Right lung (tissue), 10 donors: ENCODE measurements around the gene MCAT. TPM values are rescaled to one million over a fixed set of nuclear protein-coding genes. Genes with fewer than 3 reads are reported as not detected.

Experiments
- DNase-seq, 2 donors: peaks; one replicate each; pipeline ENCODE4 v3.0.0-alpha.2; 2013
- long read RNA-seq, 8 donors: transcript quantifications; one replicate each; lab custom pipeline, GENCODE V29; 2026
- polyA plus RNA-seq, 5 donors: library from polyadenylated mRNA; unstranded; fragments of 120-200 nt; gene quantifications; one replicate each; pipeline versions ENCODE4 v1.2.1 to v1.2.3, GENCODE V29; 2013; ENCODE audit warnings: inconsistent platforms in 1 of 5, low replicate concordance in 1 of 5; ENCODE audit not compliant: insufficient read length in 5 of 5, insufficient read depth in 1 of 5

Gene MCAT
- polyA plus RNA-seq, result 10 to 100 TPM; 12.8 to 22.4 (median 15.0) TPM
- long read RNA-seq, donor 1, transcript MCAT-201 (4 exons, 2,056 nt), result minor isoform, 6 of 436 reads
- long read RNA-seq, donor 1, transcript MCAT-202 (3 exons, 1,134 nt), result major isoform, 11 of 436 reads
- long read RNA-seq, donor 1, partial matches to known transcripts, result 418 of 436 reads
- long read RNA-seq, donor 1, other reads (novel, unspliced or antisense), result 0 of 436 reads
- long read RNA-seq, donor 2, partial matches to known transcripts, result 0 of 7 reads
- long read RNA-seq, donor 2, other reads (novel, unspliced or antisense), result 0 of 7 reads
- long read RNA-seq, donor 3, transcript MCAT-202 (3 exons, 1,134 nt), result major isoform, 10 of 17 reads
- long read RNA-seq, donor 3, transcript MCAT-201 (4 exons, 2,056 nt), result minor isoform, 5 of 17 reads
- long read RNA-seq, donor 3, partial matches to known transcripts, result 0 of 17 reads
- long read RNA-seq, donor 3, other reads (novel, unspliced or antisense), result 0 of 17 reads
- long read RNA-seq, donor 4, transcript MCAT-201 (4 exons, 2,056 nt), result major isoform, 5 of 7 reads
- long read RNA-seq, donor 4, partial matches to known transcripts, result 0 of 7 reads
- long read RNA-seq, donor 4, other reads (novel, unspliced or antisense), result 0 of 7 reads
- long read RNA-seq, donor 5, transcript MCAT-202 (3 exons, 1,134 nt), result major isoform, 12 of 416 reads
- long read RNA-seq, donor 5, transcript MCAT-201 (4 exons, 2,056 nt), result minor isoform, 7 of 416 reads
- long read RNA-seq, donor 5, partial matches to known transcripts, result 394 of 416 reads
- long read RNA-seq, donor 5, other reads (novel, unspliced or antisense), result 0 of 416 reads
- long read RNA-seq, donor 6, transcript MCAT-202 (3 exons, 1,134 nt), result major isoform, 6 of 10 reads
- long read RNA-seq, donor 6, partial matches to known transcripts, result 0 of 10 reads
- long read RNA-seq, donor 6, other reads (novel, unspliced or antisense), result 0 of 10 reads
- long read RNA-seq, donor 7, transcript MCAT-201 (4 exons, 2,056 nt), result major isoform, 5 of 8 reads
- long read RNA-seq, donor 7, partial matches to known transcripts, result 0 of 8 reads
- long read RNA-seq, donor 7, other reads (novel, unspliced or antisense), result 0 of 8 reads
- long read RNA-seq, donor 8, partial matches to known transcripts, result 0 of 3 reads
- long read RNA-seq, donor 8, other reads (novel, unspliced or antisense), result 0 of 3 reads

DNA sequence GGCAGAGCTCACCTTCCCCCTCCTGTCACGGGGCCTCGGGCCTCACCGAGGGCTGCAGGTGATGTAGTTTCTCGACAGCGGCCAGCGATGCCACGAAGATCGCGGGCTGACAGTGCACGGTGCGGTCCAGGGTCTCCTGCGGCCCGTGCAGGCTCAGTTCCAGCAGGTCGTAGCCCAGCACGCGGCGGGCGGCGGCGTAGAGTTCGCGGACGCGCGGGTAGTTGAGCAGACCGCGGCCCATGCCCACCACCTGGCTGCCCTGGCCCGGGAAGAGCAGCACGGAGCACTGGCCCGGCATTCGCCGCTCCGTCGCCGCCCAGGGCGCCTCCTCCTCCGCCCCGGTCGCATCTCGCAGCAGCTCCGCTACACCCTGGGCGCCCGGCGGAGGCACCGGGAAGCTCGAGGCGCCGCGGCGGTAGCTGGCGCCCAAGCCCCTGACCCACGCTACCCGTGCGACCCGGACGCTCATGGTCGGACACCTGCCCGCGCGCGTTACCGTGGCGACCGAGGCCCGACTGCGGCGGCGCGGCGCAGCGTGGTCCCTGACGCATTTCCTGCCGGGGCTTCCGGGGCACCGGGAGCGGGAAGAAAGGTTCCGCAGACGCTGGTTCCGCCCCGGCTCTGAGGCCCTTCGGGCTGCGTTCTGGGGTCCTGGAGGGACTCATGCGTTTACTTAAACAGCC is at the start of gene MCAT:
TSS of gene MCAT (minus strand) at position 519 of the 683 bp plus-strand sequence. CDS start at position 469, 50 bp downstream.
- DNase-seq, result peak; percentile 77 to 78

DNA sequence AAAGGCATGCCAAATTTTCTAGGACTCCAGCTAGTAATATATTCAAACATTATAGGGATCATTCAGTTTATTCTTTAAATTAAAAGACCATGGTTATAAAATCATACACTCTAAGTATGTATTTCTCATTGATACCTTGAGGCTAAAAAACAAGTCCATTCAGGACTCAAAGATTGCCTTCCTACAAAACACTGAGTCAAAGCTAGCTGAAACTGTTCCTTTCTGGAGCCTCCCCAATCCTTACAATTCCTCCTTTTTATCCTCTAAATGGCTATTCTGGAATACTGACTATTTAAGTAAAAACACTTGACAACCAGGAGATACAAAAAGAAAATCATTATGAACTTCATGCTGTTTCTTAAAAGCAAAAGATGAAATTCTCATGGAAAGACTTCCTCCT is 48.6 kb upstream of the MCAT start:
- DNase-seq, result no peak

DNA sequence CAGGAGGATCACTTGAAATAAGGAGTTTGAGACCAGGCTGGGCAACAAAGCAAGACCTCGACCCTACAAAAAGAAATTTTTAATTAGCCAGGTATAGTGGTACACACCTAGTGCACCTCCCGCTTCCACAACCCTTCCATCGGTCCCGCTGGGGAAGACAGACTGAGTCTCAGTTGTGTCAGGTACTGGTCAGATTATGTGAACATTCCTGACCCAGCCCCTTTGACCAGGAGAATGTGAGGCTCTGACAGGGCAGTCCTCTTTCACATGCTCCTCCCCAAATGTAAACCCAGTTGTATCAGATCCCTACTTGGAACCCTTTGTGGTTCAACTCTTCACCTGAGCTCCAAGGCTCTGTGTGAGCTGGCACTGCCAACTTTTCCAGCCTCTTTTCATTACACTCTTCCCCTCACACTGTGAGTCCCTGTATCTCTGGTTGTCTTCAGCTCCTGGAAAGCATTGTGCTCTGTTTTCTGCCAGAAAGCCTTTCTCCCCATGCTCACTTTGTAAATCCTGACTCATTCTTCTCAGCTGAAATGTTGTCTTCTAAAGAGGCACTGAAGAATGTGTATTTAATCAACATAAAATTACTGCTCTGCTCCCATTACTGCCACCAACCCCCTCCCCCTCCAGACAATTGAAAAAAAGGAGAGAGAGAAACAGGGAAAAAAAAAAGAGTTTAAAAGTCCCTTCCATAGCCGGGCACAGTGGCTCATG is 45.8 kb upstream of the MCAT start:
- DNase-seq, result no peak

GRCh38 chr22:43187171-43188099 is 44.2 kb upstream of the MCAT start:
- DNase-seq, result peak; percentile 97 to 98

- peak; percentile 45 to 52 for DNase-seq
These were observed 43.3 kb upstream of the MCAT start, which contains the start of gene TTLL12 for GRCh38 chr22:43186272-43187170. TTLL12 (minus strand) TSS chr22:43187134; CDS start chr22:43187069, 65 bp downstream.

GRCh38 chr22:43185860-43186261 is 42.7 kb upstream of the MCAT start:
- peak in 1 of 2 donors; percentile 33 for DNase-seq

- no peak for DNase-seq
These were observed 40.5 kb upstream of the MCAT start for GRCh38 chr22:43183496-43184277.

DNA sequence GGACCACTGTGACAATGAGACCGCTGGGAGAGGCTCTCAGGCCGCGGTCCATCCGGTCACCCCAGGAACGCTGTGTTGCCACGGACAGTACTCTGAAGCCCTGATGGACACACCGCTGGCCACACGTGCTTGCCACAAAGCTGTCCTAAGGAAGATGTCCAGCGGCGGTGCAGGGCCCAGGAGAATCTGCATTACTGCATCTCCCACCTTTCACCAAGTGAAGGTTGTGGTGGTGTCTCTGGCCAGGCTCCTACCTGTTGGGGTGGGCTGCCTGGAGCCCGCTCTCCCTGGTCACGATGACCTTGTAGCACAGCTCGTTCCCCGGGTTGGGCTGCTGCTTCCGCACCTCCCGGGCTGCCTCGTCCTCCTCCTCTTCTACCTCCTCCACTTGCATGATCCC is 39.5 kb upstream of the MCAT start:
- no peak for DNase-seq

DNA sequence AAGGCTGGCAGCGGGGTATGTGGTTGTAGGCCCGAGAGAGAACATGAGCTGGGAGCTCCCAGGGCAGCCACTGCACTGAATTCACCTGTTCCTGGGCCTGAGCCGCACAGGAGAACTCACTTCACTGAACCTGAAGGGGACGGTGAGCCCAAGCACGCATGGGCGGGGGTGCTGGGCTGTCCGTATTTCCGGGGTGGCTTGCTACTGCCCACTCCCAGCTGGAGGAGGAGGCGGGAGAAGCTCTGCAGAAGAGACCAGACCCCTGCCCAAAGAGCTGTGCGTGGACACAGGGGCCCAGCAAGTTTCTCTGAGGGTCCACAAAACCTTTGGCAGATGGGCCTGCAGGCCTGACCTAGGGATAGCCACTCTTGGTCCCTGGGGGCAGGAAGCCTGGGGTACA is 38.9 kb upstream of the MCAT start:
- no peak for DNase-seq

DNA sequence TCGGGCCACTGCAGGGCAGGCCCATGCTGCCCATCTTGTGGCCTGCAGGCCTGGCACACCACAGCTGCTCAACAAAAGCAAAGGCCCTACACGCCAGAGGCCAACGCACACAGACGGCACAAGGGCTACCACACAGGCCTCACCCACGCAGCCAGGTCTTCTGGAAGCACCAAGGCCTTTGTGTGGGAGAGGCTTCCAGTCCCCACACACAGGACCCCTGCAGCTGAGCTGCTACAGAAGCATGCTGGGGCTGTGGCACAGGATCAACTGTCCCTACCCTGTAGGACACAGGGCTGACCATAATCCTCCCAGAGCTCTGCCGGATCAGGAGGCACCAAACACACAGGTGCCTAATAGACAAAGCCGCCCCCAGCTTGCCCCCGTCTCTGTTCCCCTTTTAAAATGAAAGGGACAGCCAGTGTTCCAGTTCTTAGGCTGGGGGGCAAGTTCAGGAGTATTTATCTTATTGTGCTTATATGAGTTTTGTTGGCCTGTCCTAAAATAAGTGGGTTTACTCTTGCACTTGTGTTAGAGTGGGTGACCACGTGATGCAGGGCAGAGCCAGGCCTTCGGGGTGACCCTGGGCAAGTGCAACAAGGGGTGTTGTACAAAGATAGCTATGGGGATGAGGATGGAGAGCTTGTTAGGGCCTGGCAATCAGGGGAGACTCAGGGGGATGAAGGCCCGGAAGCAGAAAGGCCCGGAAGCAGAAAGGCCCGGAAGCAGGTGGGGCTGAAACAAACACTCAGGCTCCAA is 38.3 kb upstream of the MCAT start:
- no peak for DNase-seq

- DNase-seq, result no peak
These were observed 37.5 kb upstream of the MCAT start for GRCh38 chr22:43180670-43181069.

- no peak for DNase-seq
These were observed 36.7 kb upstream of the MCAT start for GRCh38 chr22:43179911-43180195.

GRCh38 chr22:43179146-43179910 is 36.1 kb upstream of the MCAT start:
- no peak for DNase-seq

DNA sequence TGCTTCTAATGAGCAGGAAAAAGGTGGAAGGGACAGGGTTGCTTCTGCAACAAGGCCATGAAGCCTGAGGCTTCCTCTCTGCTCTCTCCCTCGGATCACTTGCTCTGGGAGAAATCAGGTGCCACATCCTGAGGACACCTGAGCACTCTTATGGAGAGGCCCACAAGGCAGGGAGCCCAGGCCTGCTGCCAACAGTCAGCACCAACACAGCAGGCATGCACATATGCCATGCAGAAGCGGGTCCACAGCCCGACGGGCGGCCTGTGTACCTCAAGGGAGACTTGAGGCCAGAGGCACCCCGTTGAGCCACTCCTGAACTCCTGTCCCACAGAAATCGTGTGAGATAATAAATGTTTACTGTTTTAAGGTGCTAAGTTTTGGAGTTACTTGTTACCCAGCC is 34.3 kb upstream of the MCAT start:
- no peak for DNase-seq

GRCh38 chr22:43176090-43176489 is 32.9 kb upstream of the MCAT start:
- DNase-seq, result no peak

GRCh38 chr22:43174941-43175531 is 31.8 kb upstream of the MCAT start:
- no peak for DNase-seq
